GM23338 (cell line): ENCODE data around the gene SLC22A3. TPM values are rescaled to one million over a fixed set of nuclear protein-coding genes. Genes with fewer than 3 reads are reported as not detected.

Source experiments
- ATAC-seq: fragments of 200-7000 bp; cut with Tn5 transposase; 3 replicates; pipeline ENCODE4 v1.9.1; 2020
- DNase-seq: peaks from one replicate; pipeline ENCODE4 v3.0.0-alpha.2; 2015; ENCODE audit warnings: low spot score
- H2AFZ ChIP-seq: fragments of 200-600 bp; sonication (generic); 2 replicates; pipeline ENCODE4 v1.8.0; 2016; ENCODE audit warnings: antibody characterized with exemption, mild to moderate bottlenecking, moderate library complexity
- H3F3A ChIP-seq: fragments of 200-600 bp; sonication (generic); replicated peaks from 2 replicates; pipeline ENCODE4 v1.8.0; 2017; ENCODE audit warnings: antibody characterized with exemption, mixed run types, low read depth
- H3K27ac ChIP-seq: fragments of 200-600 bp; sonication (generic); 2 replicates; pipeline ENCODE4 v1.6.1; 2016; ENCODE audit warnings: low read depth
- H3K27me3 ChIP-seq: fragments of 200-600 bp; sonication (generic); 2 replicates; pipeline ENCODE4 v1.8.0; 2016; ENCODE audit warnings: mild to moderate bottlenecking, mixed run types, moderate library complexity; ENCODE audit not compliant: insufficient read depth
- H3K36me3 ChIP-seq: fragments of 200-600 bp; sonication (generic); 2 replicates; pipeline ENCODE4 v1.8.0; 2016; ENCODE audit warnings: mild to moderate bottlenecking; ENCODE audit not compliant: insufficient read depth
- H3K4me1 ChIP-seq: fragments of 200-600 bp; sonication (generic); 2 replicates; pipeline ENCODE4 v1.8.0; 2016; ENCODE audit warnings: mild to moderate bottlenecking, moderate library complexity; ENCODE audit not compliant: insufficient read depth
- H3K4me2 ChIP-seq: fragments of 200-600 bp; sonication (generic); 2 replicates; pipeline ENCODE4 v1.7.1; 2017; ENCODE audit warnings: mixed run types
- H3K4me3 ChIP-seq: fragments of 200-600 bp; sonication (generic); 2 replicates; pipeline ENCODE4 v1.6.1; 2016; ENCODE audit warnings: mixed run types
- H3K79me2 ChIP-seq: fragments of 200-600 bp; sonication (generic); replicated peaks from 2 replicates; pipeline ENCODE4 v1.8.0; 2017; ENCODE audit warnings: mild to moderate bottlenecking; ENCODE audit not compliant: insufficient read depth
- H3K9me2 ChIP-seq: fragments of 200-600 bp; sonication (generic); 2 replicates; pipeline ENCODE4 v1.8.0; 2017; ENCODE audit not compliant: insufficient read depth
- H4K20me1 ChIP-seq: fragments of 200-600 bp; sonication (generic); replicated peaks from 2 replicates; pipeline ENCODE4 v1.8.0; 2017; ENCODE audit warnings: mild to moderate bottlenecking; ENCODE audit not compliant: insufficient read depth
- H3K27ac Mint-ChIP-seq: 2 replicates; pipeline ENCODE4 v1.8.0; 2020; ENCODE audit warnings: inconsistent platforms, mild to moderate bottlenecking, moderate library complexity, mixed read lengths
- H3K27me3 Mint-ChIP-seq: 3 replicates; pipeline ENCODE4 v1.8.0; 2022; ENCODE audit warnings: low read depth, mild to moderate bottlenecking, moderate library complexity, mixed read lengths, inconsistent platforms; ENCODE audit not compliant: insufficient read depth, poor library complexity
- H3K36me3 Mint-ChIP-seq: 3 replicates; pipeline ENCODE4 v1.8.0; 2021; ENCODE audit warnings: low read depth, mild to moderate bottlenecking, inconsistent platforms, moderate library complexity, mixed read lengths
- H3K4me1 Mint-ChIP-seq: 3 replicates; pipeline ENCODE4 v1.8.0; 2020; ENCODE audit warnings: mild to moderate bottlenecking, inconsistent platforms, mixed read lengths
- H3K4me3 Mint-ChIP-seq: 3 replicates; pipeline ENCODE4 v1.8.0; 2021; ENCODE audit warnings: moderate library complexity, mild to moderate bottlenecking, inconsistent platforms, mixed read lengths
- H3K9me3 Mint-ChIP-seq: 3 replicates; pipeline ENCODE4 v1.8.0; 2020; ENCODE audit warnings: moderate library complexity, mild to moderate bottlenecking, inconsistent platforms, mixed read lengths
- CREB1 ChIP-seq: fragments of 250-450 bp; sonication (Bioruptor Pico); IDR thresholded peaks from 2 replicates; pipeline ENCODE4 v1.5.0; 2020; ENCODE audit warnings: low read depth, mild to moderate bottlenecking, moderate library complexity
- CTCF ChIP-seq, 2 experiments: fragments of 200-600 bp in 1 of 2; sonication (generic) in 1 of 2; conservative IDR thresholded peaks; 2 replicates each; pipeline versions ENCODE4 v1.5.1 to v1.6.1; 2016 to 2017; ENCODE audit warnings: antibody characterized with exemption in 2 of 2, low read depth in 2 of 2, mild to moderate bottlenecking in 2 of 2, moderate library complexity in 1 of 2
- EZH2 ChIP-seq: fragments of 200-600 bp; sonication (generic); IDR thresholded peaks from one replicate; pipeline ENCODE4 v1.8.0; 2017; ENCODE audit warnings: antibody characterized with exemption, mild to moderate bottlenecking, low read depth; ENCODE audit not compliant: unreplicated experiment
- EZH2phosphoT487 ChIP-seq: fragments of 200-600 bp; sonication (generic); IDR thresholded peaks from one replicate; pipeline ENCODE4 v1.8.1; 2018; ENCODE audit warnings: antibody characterized with exemption; ENCODE audit not compliant: unreplicated experiment
- JUNB ChIP-seq: IDR thresholded peaks from one replicate; pipeline ENCODE4 v1.6.1; 2016; ENCODE audit warnings: antibody characterized with exemption; ENCODE audit not compliant: unreplicated experiment
- NANOG ChIP-seq: IDR thresholded peaks from 2 replicates; pipeline ENCODE4 v1.6.1; 2016; ENCODE audit warnings: antibody characterized with exemption, borderline replicate concordance
- POLR2AphosphoS5 ChIP-seq: IDR thresholded peaks from 2 replicates; pipeline ENCODE4 v1.6.1; 2016; ENCODE audit warnings: antibody characterized with exemption, low read depth
- STAT1 ChIP-seq: IDR thresholded peaks from one replicate; pipeline ENCODE4 v1.6.1; 2016; ENCODE audit warnings: antibody characterized with exemption; ENCODE audit not compliant: unreplicated experiment
- ZNF114 ChIP-seq: fragments of 250-450 bp; sonication (Bioruptor Pico); IDR thresholded peaks from 2 replicates; pipeline ENCODE4 v1.5.0; 2020; ENCODE audit warnings: mild to moderate bottlenecking, moderate library complexity
- ZNF331 ChIP-seq: fragments of 250-450 bp; sonication (Bioruptor Pico); IDR thresholded peaks from 2 replicates; pipeline ENCODE4 v1.5.0; 2020; ENCODE audit warnings: low read depth, mild to moderate bottlenecking, moderate library complexity
- ZNF462 ChIP-seq: fragments of 250-450 bp; sonication (Bioruptor Pico); IDR thresholded peaks from 2 replicates; pipeline ENCODE4 v1.5.0; 2020; ENCODE audit warnings: mild to moderate bottlenecking, moderate library complexity
- polyA plus RNA-seq: library from polyadenylated mRNA; unstranded; fragments of >200 nt; fragmentation: Nextera tagmentation; extraction: Ambion mirVana; gene quantifications from 2 replicates; pipeline ENCODE4 v1.2.1, GENCODE V29; 2016
- total RNA-seq: library from RNA; depleted of rRNA; stranded (reverse); fragments of >200 nt; shearing (Covaris generic); gene quantifications from 2 replicates; pipeline ENCODE4 v1.2.3, GENCODE V29; 2014
- TF ChIP-seq, protein P1 (sequence below): IDR thresholded peaks from 2 replicates; pipeline ENCODE4 v1.6.1; 2016; ENCODE audit warnings: antibody characterized with exemption

The SLC22A3 gene
- total and polyA plus RNA-seq, 2 experiments from 2014 or later = 0.78 to 3.2 TPM

GRCh38 chr6:160454303-160454702, 106.1 kb downstream of the SLC22A3 start (continued):
- TF ChIP-seq CTCF (conservative IDR thresholded peaks at IDR 0.05; ENCODE audit: low read depth in 2 of 2) = no peak

DNA sequence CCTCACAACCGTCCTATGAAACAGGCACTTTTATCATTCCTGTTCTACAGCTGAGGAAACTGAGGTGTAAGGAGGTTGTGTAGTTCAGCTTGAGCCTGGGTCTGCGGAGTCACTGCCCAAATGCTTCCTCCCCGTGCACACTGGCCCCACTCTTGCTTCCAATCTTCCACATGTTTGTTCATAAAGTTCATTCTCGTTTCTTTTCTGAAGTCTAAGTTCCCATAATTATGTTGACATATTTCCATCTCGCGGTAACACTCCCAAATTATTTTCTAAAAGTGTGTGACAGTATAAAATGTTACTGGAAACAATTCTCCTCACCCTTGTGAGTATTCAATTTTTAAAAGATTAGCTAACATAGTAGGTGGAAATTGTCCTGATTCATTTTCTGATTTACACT, 106.9 kb downstream of the SLC22A3 start:
- no peaks in the 10 kb centered on the region for H3K79me2 ChIP-seq
- no peak for ATAC-seq
- TF ChIP-seq NANOG (no peak), ZNF331 (CRISPR knock-in tag) (no peak), ZNF114 (CRISPR knock-in tag) (no peak), CTCF (conservative IDR thresholded peaks at IDR 0.05; ENCODE audit: low read depth in 2 of 2) (no peak), JUNB (no peak), EZH2phosphoT487 (no peak), CREB1 (CRISPR knock-in tag) (no peak), POLR2AphosphoS5 (no peak), EZH2 (no peak), STAT1 (no peak), ZNF462 (no peak)
- TF ChIP-seq, protein P1, sequence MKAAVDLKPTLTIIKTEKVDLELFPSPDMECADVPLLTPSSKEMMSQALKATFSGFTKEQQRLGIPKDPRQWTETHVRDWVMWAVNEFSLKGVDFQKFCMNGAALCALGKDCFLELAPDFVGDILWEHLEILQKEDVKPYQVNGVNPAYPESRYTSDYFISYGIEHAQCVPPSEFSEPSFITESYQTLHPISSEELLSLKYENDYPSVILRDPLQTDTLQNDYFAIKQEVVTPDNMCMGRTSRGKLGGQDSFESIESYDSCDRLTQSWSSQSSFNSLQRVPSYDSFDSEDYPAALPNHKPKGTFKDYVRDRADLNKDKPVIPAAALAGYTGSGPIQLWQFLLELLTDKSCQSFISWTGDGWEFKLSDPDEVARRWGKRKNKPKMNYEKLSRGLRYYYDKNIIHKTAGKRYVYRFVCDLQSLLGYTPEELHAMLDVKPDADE = no peak

More for the DNA sequence above, 106.9 kb downstream of the SLC22A3 start:
- no peaks in the 10 kb centered on the region for H3K9me2 ChIP-seq
- no peaks in the 10 kb centered on the region for H3K9me3 Mint-ChIP-seq
- no peak overlapping the region for H3K27ac ChIP-seq
- no peak for DNase-seq
- H3K4me3 Mint-ChIP-seq = no peak overlapping the region
- H3K4me1 Mint-ChIP-seq = no peaks in the 10 kb centered on the region
- no peaks in the 10 kb centered on the region for H3K4me1 ChIP-seq
- no peak overlapping the region for H2AFZ ChIP-seq
- H4K20me1 ChIP-seq = no peaks in the 10 kb centered on the region
- H3F3A ChIP-seq = no peaks in the 10 kb centered on the region
- H3K4me3 ChIP-seq = no peak overlapping the region
- H3K27ac Mint-ChIP-seq = no peak overlapping the region
- no peaks in the 10 kb centered on the region for H3K36me3 Mint-ChIP-seq
- no peaks in the 10 kb centered on the region for H3K27me3 ChIP-seq
- H3K27me3 Mint-ChIP-seq = peaks cover 3% of the 10 kb centered on the region
- no peaks in the 10 kb centered on the region for H3K36me3 ChIP-seq
- H3K4me2 ChIP-seq = no peak overlapping the region
